NCI-H345 (cell line): ENCODE data around the gene SLC19A1.
"Not testable (repeated sequence)": the region's sequence is repeated elsewhere in the genome, so short reads cannot be mapped to it uniquely, and the experiment has no call there.

Source experiments
- DNase-seq: peaks from one replicate; lab custom pipeline; 2025; lab: John Stamatoyannopoulos, UW

SLC19A1 gene

DNA sequence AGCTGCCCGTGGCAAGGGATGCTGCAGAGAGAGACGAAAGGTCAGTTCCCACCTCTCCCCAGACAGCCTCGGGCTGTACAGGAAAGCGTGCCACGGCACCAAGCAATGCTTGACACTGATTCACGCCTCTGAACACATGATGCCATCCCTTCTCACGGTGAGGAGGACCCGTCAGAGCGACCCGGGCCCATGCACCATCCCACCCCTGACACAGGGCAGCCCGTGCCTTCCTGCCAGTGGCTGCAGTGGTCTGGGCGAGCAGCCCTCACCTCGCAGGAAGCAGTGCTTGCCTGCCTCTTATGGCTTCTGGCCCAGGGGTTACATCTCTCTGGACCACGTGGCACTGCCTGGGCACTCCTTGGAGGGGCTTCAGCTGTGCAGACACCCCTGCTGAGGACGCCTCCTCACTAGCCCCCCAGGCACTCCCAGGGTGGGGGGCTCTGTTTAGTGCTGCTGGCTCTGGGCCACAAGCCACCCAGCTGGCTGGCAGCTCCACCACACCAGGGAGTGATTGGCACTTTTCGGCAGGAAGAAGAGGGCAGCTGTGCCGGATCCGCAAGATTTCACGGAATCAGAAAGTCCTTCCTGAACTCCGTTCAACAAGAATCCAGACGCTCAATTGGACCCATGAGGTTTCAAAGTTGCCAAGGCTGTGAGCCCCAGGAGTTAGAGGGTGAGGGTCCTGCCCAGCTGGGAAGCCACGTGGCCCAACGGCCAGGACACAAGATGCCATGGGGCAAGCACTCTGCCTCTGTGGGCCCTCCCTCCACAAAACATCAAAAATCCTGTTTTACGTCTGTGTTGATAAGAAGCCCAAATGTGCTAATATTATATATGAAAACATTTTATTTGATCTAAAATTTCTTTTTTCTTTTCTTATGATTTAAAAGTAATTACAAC, 34.8 kb upstream of the SLC19A1 start:
- DNase-seq, result no peak

- no peak for DNase-seq
Observed at GRCh38 chr21:45575993-45576837, 34.0 kb upstream of the SLC19A1 start.

DNA sequence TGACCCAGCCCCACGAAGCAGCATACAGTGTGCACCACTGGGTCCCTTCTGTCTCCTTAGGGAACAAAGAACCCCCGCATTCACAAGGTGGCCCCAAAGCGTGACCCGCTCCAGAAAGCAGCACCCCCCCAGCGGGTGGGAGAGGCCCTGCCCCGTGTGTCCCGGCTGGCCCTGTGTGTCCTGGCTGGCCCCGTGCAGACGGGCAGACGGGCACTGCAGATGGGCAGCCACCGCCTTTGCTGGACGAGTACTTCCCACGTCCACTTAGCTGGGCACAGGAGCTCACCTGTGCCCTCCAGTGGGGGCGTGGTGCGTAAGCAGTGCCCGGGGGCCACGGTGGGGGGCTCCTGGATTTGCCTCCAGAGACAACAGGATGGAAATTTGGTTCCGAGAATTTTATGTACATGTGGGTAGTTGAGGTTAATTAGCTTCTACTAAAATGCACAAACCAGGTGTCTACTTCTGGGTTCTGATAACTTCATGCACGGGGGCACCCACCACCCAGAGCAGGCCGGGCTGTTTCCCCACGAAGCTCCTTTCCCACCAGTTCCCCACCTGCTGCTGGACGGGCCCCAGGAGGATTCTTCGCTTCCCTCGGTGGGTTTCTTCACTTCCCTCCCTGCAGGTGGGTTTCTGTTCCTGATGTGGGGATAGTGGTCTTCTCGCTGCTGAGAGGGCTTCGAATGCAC, 33.2 kb upstream of the SLC19A1 start:
- DNase-seq, result no peak

- DNase-seq, result no peak
Observed at GRCh38 chr21:45574691-45575090, 32.5 kb upstream of the SLC19A1 start.

- DNase-seq, result no peak
Observed at GRCh38 chr21:45574081-45574501, 31.9 kb upstream of the SLC19A1 start.

- DNase-seq, result no peak
Observed at GRCh38 chr21:45573452-45574035, 31.3 kb upstream of the SLC19A1 start.

- no peak for DNase-seq
Observed at GRCh38 chr21:45572783-45573451, 30.7 kb upstream of the SLC19A1 start.

GRCh38 chr21:45572231-45572630, 30.0 kb upstream of the SLC19A1 start:
- DNase-seq, result no peak

- DNase-seq, result no peak
Observed at GRCh38 chr21:45571641-45572040, 29.4 kb upstream of the SLC19A1 start.

- no peak for DNase-seq
Observed at GRCh38 chr21:45570826-45571601, 28.8 kb upstream of the SLC19A1 start.

GRCh38 chr21:45570071-45570470, 27.8 kb upstream of the SLC19A1 start:
- no peak for DNase-seq

DNA sequence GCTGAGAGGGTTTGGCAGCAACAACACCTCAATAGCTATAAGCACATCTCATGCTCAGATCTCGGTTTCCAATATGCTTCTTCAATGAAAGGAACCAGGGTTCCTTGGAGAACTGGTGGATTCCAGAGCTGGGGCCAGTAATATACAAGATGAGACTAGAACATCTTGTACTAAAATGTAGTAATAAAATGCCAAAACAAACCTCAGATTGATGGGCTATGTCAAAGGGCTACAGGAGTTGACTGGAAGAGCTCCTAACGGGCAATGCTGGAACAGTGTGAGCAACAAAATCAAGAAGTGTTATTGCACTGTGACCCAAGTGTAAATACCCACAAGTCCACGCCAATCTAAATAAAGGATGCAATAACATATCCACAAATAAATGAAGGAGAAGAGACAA, 26.1 kb upstream of the SLC19A1 start:
- DNase-seq, result no peak

- DNase-seq, result not testable (repeated sequence)
Observed at GRCh38 chr21:45564137-45564536, 21.9 kb upstream of the SLC19A1 start.

- no peak for DNase-seq
Observed at GRCh38 chr21:45562965-45563364, 20.7 kb upstream of the SLC19A1 start.

DNA sequence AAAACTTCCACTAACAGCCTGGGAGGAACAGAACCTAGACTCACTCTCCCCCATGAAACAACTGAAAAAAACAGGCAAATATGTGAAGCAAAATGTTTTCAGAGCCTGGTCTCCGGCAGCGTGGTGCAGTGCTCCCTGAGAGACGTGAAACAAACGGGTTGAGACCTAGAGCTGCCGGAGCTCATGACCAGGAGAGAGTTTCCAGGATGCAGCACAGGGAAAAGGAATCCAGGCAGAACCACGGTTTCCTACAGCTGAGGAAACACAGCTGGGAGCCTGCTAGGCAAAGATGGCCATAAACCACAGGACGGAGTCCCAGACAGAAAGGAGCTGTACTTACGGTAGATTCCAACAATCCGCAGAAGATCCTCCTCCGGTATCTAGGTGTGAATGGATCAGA, 20.2 kb upstream of the SLC19A1 start:
- no peak for DNase-seq

GRCh38 chr21:45561241-45561640, 19.0 kb upstream of the SLC19A1 start:
- DNase-seq, result not testable (repeated sequence)

- no peak for DNase-seq
Observed at GRCh38 chr21:45560106-45561021, 18.1 kb upstream of the SLC19A1 start.

DNA sequence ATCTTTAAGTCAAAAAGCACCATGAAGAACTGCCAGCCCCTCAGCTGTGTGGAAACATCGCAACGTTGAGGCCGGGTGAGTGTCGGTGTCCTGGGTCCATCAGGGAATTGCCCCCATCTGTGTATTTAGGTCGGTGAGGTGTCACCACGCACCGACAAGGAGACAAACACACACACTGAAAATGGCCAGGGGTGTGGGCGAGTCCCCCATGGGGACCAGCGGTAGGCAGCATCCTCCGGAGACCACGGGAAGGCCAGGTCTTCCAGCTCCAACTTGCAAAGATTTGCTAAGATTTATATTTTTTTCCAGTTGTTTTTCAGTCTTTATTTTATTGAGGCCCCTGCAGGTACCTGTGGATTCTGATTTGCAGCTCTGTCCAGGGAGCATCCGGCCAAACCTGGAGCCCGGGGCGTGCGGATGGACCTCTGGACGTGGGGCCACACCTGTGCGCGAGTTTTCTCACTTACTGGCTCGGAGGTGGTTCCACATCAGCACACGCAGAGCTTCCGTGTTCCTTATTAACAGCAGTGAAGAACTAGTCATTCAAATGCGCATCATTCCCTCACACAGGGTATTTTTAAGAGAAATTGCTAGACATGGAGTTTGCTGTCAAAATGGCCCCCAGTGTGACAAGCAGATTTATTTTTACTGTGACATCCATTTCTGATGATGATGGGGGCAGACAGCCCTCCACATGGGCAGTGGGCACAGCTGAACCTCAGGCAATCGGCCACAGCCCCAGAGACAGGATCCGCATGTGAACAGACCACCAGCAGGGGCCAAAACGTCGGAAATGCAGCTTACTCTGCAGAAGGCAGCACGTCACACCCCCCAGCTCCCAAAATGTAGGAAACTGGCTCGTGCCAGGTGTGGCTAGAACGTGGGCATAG, 17.2 kb upstream of the SLC19A1 start:
- no peak for DNase-seq
